MCF 10A (cell line): ENCODE measurements around the gene SOHLH2. TPM values are rescaled to one million over a fixed set of nuclear protein-coding genes. Genes with fewer than 3 reads are reported as not detected.

ENCODE experiments used
- BruUV-seq: library from RNA; stranded (reverse); fragments of 400-500 nt; replicated peaks from 2 replicates; lab custom pipeline; 2021; lab: Mats Ljungman, UMichigan
- CTCF ChIA-PET: fragments of 300-600 bp; sonication (Branson Sonifier 250); formaldehyde crosslinking; extraction: SDS; loops from one replicate; lab custom pipeline; 2021; ENCODE audit warnings: antibody characterized with exemption, inconsistent platforms; lab: Yijun Ruan, JAX
- POLR2A ChIA-PET: fragments of 300-600, 350-650 bp; sonication (Branson Sonifier 250); formaldehyde crosslinking; extraction: SDS; loops from one replicate; lab custom pipeline; 2020; ENCODE audit warnings: antibody characterized with exemption, inconsistent platforms; lab: Yijun Ruan, JAX
- DNase-seq: peaks from one replicate; pipeline ENCODE4 v3.0.0-alpha.2; 2018; ENCODE audit not compliant: unreplicated experiment
- H3K27ac Mint-ChIP-seq: one replicate; pipeline ENCODE4 v1.8.0; 2022; ENCODE audit warnings: mild to moderate bottlenecking, low read depth, mixed read lengths; ENCODE audit not compliant: unreplicated experiment
- H3K27me3 Mint-ChIP-seq: one replicate; pipeline ENCODE4 v1.8.0; 2022; ENCODE audit warnings: mixed read lengths; ENCODE audit not compliant: insufficient read depth, unreplicated experiment
- H3K36me3 Mint-ChIP-seq: one replicate; pipeline ENCODE4 v1.8.0; 2022; ENCODE audit warnings: mild to moderate bottlenecking, moderate library complexity, mixed read lengths; ENCODE audit not compliant: insufficient read depth, unreplicated experiment
- H3K4me1 Mint-ChIP-seq: one replicate; pipeline ENCODE4 v1.8.0; 2022; ENCODE audit warnings: mixed read lengths; ENCODE audit not compliant: insufficient read depth, unreplicated experiment
- H3K4me3 Mint-ChIP-seq: one replicate; pipeline ENCODE4 v1.8.0; 2022; ENCODE audit warnings: mild to moderate bottlenecking, moderate library complexity, mixed read lengths; ENCODE audit not compliant: unreplicated experiment
- H3K9me3 Mint-ChIP-seq: one replicate; pipeline ENCODE4 v1.8.0; 2022; ENCODE audit warnings: mixed read lengths; ENCODE audit not compliant: unreplicated experiment
- intact Hi-C: fragments of 100-400 bp; cut with micrococcal nuclease; formaldehyde crosslinking; loops from 2 replicates; pipeline ENCODE4 v1.14.1; 2022
- total RNA-seq: library from RNA; stranded (reverse); gene quantifications from 2 replicates; pipeline ENCODE4 v1.2.3, GENCODE V29; 2022
- TF ChIP-seq, protein P1 (sequence below): fragments of 200-600 bp; IDR thresholded peaks from one replicate; pipeline ENCODE4 v1.8.0; 2022; ENCODE audit warnings: antibody characterized with exemption, mild to moderate bottlenecking; ENCODE audit not compliant: unreplicated experiment

The SOHLH2 gene
- total RNA-seq, 1 experiment from 2014 or later = 1.2 TPM

DNA sequence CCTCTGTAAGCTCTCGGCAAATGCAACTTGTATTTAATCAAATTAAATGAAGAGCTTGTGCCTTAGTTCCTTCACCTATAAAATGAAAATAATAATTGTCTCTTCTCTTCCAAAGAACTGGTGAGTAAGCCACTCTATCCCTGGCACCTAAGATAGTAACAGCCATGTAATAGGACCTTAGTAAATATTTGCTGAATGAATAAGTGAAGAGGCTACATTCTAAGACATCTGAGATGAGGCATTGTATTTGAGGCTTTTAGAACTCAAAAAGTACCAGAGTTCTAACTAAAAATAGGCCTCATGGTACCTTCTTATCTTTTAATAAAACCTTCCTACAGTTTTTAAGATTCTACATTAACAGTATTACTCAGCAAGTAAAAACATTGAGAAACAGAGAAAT is 65.9 kb downstream of the SOHLH2 start:
- Mint-ChIP-seq H3K9me3 (peaks cover 7% of the 10 kb centered on the region), H3K4me3 (no peak overlapping the region), H3K36me3 (no peaks in the 10 kb centered on the region), H3K27me3 (no peaks in the 10 kb centered on the region), H3K27ac (no peak overlapping the region), H3K4me1 (peaks cover 5% of the 10 kb centered on the region)
- DNase-seq = no peak
- ChIA-PET CTCF (interaction anchor here (0.8 kb wide), 1 partner anchor 14 kb away, joined by 3 read pairs; no protein-coding TSS in a partner anchor), POLR2A (no interaction called here)
- TF ChIP-seq, protein P1, sequence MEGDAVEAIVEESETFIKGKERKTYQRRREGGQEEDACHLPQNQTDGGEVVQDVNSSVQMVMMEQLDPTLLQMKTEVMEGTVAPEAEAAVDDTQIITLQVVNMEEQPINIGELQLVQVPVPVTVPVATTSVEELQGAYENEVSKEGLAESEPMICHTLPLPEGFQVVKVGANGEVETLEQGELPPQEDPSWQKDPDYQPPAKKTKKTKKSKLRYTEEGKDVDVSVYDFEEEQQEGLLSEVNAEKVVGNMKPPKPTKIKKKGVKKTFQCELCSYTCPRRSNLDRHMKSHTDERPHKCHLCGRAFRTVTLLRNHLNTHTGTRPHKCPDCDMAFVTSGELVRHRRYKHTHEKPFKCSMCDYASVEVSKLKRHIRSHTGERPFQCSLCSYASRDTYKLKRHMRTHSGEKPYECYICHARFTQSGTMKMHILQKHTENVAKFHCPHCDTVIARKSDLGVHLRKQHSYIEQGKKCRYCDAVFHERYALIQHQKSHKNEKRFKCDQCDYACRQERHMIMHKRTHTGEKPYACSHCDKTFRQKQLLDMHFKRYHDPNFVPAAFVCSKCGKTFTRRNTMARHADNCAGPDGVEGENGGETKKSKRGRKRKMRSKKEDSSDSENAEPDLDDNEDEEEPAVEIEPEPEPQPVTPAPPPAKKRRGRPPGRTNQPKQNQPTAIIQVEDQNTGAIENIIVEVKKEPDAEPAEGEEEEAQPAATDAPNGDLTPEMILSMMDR = no peak
- intact Hi-C loops = no loop called here
- BruUV-seq = no TSS peak

DNA sequence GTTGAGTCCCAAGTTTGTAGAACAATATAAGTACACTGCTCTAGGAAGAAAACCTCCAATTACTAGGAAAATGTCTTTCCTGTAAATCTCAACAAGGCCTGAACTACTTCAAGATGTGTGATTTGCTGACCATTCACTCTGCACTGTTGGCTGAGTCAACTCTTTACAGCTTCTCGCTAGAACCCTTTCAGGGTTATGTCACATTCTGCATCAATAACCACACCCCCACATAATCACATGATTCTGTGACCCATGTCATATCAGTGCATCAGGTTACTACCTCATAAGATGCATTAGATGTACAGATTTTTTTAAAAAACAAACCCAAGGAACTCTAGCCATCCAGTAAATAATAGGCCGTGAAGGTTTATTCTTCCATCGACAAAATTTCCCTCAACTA is 67.0 kb downstream of the SOHLH2 start:
- Mint-ChIP-seq H3K36me3 (no peaks in the 10 kb centered on the region), H3K9me3 (peaks cover 7% of the 10 kb centered on the region), H3K27me3 (no peaks in the 10 kb centered on the region), H3K4me3 (no peak overlapping the region), H3K27ac (no peak overlapping the region), H3K4me1 (peaks cover 5% of the 10 kb centered on the region)
- ChIA-PET POLR2A (no interaction called here), CTCF (no interaction called here)
- TF ChIP-seq, protein P1 = no peak
- no TSS peak for BruUV-seq
- DNase-seq = no peak
- intact Hi-C loops = no loop called here

DNA sequence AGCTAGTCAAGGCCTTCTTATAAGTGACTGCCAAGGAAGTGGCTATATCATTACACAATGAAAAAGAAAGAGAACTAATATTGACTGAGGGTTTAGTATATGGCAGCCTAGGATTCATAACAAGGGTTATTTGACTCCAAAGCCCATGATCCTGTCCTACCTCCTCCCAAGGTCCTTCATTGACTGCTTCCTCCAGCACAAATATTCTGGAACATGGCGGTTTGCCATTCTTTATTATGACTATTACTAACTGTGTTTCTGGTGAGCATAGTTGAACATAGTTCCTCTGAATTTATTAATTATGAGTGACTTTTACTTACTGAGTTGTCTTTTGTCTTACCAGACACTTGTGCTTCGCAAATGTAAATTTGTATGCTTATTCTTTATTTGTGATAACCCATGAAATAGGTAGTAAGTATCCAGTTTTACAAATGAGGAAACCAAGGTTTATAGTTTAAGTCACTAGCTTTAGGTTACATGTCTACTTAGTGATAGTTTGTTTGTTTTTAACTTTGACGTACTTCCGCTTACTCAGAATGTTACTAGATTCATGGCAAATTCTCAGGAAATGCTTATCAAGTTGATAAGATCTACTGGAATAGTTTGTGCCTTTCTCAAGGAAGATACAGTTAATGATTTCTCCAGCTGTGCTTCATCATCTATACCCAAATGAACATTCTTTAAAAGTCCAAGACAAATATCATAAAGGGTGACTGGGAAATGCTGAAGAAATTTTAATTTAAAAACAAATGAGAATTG is 67.7 kb downstream of the SOHLH2 start:
- Mint-ChIP-seq H3K27me3 (no peaks in the 10 kb centered on the region), H3K9me3 (peaks cover 7% of the 10 kb centered on the region), H3K4me3 (no peak overlapping the region), H3K4me1 (peaks cover 5% of the 10 kb centered on the region), H3K36me3 (no peaks in the 10 kb centered on the region), H3K27ac (no peak overlapping the region)
- no peak for DNase-seq
- TF ChIP-seq, protein P1 = no peak
- intact Hi-C loops = no loop called here
- no TSS peak for BruUV-seq
- CTCF ChIA-PET = no interaction called here
- POLR2A ChIA-PET = no interaction called here

DNA sequence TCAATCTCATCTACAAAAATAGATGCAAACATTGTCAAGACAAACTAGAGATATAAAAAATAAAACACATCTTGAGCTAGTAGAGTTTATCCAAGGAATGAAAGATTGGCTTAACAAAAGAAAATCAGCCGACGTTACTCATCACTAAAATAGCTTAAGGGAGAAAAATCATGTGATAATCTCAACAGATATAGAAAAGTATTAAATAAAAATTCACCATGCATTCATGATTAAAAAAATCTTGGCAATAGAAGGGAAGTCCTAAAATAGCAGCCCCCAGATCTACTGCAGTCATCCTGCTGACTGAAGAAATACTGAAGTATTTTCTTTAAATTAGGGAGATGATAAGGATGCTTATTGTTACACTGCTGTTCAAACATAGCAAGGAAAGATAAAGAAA is 70.6 kb downstream of the SOHLH2 start:
- no TSS peak for BruUV-seq
- no peak overlapping the region for H3K27ac Mint-ChIP-seq
- POLR2A ChIA-PET = no interaction called here
- no peaks in the 10 kb centered on the region for H3K36me3 Mint-ChIP-seq
- peaks cover 4% of the 10 kb centered on the region for H3K4me1 Mint-ChIP-seq
- intact Hi-C loops = no loop called here
- CTCF ChIA-PET = interaction anchor here (0.6 to 2.0 kb wide), 2 partner anchors 154 to 165 kb away, joined by 3 to 6 read pairs; no protein-coding TSS in a partner anchor
- H3K27me3 Mint-ChIP-seq = no peaks in the 10 kb centered on the region
- H3K9me3 Mint-ChIP-seq = no peaks in the 10 kb centered on the region
- TF ChIP-seq, protein P1 = no peak
- no peak overlapping the region for H3K4me3 Mint-ChIP-seq
- no peak for DNase-seq
